HG02938 (cell line): ENCODE results near the gene CEP120.
"Not testable (repeated sequence)": the region's sequence is repeated elsewhere in the genome, so short reads cannot be mapped to it uniquely, and the experiment has no call there.

Source experiments
- ATAC-seq: cut with Tn5 transposase; IDR thresholded peaks from one replicate; pipeline ENCODE4 v1.9.1; 2021; ENCODE audit warnings: mild to moderate bottlenecking, moderate library complexity; ENCODE audit not compliant: unreplicated experiment

The CEP120 gene

DNA sequence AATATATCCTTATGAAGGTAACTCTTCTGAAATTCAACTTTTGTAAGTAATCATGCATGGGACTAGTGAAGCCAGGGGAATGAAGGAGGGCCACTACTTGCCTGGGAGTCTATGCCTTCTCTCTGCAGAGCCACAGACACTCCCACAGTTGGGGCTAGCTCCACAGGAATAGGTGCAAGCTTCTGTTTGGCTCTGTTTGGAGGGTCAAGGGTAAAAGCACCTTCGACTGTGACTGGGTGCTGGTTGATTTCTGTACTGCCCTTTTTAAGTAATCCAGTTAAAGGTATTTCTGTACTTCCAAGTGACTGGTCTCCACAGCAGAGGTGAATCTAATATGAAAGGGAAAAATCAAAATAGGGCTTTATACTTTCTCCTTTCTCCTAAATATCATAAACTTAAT is 32.2 kb downstream of the CEP120 start:
- no peak for ATAC-seq

DNA sequence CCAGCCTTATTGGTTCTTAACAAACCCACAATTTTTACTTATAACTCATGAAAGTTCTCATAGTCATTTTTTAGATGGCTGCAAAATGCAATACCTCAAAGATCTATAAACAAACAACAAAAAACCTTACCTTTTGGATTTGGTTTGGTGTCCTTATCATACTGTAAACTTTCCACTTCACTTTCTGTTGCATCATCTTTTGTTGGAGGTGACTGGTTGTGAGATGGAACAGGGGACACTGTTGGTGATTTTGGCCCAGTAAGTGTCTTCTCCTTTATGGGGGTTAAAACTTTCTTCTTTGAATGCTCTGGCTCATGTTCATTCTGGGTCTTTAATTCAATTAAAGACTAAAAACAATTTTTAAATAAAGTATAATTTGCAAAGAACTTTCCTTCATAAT is 33.4 kb downstream of the CEP120 start:
- no peak for ATAC-seq

DNA sequence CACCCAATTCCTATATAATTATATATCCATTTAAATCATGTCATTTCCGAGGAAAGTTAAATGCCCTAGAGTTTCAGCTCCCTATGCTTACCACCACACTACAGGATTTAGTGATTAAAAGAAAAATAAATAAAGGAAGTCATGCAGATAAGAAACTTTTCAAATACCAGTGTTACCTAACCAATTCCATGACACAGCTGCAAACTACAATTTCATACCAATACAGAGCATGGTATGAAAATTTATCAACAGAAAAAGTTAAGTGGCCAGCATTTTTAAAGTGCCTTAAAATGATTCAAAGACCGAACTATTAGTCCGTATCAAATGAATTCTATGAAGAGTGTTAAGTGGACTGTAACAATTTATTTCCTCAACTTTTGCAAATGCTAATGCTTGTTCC is 35.9 kb downstream of the CEP120 start:
- no peak for ATAC-seq

DNA sequence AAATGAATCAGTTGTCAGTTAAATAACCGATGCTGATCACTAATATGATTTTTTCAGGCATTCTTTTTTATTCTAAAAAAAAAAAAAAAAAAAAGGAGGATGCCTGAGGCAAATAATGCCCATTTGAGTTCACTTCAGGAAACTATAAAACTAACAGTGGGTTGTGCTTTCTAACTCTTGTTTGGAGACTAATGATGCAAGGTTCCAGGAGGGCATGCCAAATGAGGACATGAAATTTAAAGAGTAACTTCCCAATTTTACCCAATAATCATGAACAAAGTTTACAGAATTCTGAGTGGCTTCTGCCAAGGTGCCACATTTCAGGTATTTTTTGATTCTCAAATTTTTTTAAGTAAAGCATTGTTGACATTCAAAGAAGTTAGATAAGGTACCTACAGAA is 41.0 kb downstream of the CEP120 start:
- ATAC-seq = no peak

DNA sequence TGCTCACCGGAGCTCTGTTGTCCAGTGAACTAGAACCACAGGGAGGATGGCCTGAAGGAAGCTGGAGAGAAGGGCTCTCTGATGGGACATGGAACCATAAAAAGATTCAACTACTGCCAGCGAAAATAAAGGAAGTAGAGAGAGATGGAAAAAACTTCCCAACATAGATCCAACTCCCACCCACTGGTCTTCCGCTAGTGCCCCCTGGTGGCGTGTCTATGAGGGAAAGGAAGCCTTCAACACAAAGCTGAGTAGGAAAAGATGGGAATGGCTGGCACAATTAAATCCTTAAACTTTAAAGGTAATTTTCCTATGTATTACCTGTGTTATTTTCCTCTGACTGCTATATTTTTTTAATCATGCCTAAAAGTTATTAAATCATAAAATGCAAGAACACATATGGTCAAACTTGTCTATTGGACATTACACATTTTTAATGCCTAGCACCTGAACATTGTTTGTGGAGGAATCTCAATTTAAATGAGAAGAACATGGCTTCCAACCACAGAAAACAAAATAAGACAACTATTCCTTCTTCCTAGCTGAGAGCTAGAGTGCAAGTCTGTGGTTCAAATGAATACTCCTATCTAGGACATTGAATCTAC is 51.5 kb downstream of the CEP120 start:
- no peak for ATAC-seq

DNA sequence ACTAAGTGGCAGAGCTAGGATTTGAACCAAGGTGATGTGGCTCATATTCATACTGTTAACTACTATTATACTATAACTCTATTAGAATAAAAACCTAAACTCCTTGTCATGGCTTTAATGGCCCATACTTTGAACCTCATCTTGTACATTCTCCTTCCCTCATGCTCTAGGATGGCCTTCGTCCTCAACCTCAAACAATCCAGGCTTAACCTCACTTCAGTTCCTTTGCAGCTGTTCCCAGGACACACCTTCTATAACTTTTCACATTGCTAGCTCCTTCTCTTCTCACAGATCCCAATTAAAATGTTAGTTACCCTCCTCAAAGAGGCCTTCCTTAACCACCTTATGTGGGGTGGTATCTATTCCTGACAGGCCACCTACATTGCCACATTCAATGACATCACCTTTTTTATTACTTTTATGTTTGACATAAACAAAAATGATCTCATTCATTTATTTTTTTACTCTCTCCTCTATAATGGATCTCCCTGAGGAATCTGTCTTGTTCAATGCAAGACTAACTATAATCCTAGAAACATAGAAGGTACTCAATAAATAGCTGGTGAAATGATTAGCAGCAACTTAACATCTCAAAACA is 53.7 kb downstream of the CEP120 start:
- ATAC-seq = no peak

DNA sequence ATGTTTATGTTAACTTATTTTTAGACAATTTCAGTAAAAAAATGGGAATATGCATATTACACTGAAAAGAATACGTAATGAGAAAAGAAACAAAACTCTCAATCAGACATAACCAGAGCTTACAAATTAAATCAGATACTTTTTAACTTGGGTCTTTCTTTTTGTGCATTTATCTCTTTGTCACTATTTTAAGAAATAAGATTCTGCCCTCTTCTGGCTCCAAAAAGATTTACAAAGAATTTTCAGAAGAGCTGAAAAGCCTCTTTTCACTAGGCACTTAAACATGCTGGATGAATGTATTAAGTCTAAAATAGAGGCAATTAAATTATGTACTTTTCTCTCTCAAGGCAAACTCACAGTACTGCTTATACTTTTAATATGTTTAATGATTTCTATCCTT is 55.5 kb downstream of the CEP120 start:
- ATAC-seq = no peak

DNA sequence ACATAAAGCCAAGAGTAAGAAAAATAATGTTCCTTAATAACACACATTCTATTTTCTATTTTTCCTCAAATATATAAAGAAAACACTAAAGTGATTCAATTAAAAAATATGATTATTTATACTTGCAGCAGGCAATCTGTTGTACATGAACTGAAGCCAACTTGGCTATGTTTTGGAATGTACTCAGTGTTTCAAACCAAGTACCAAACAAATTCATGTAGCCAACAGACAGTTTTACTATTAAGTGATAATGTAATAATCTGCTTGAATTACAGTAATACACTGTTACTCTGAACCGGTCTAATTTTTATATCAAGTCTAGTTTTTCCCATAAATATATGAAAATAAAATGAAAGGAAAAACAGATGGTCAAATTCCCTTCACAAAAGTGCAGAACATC is 58.0 kb downstream of the CEP120 start:
- no peak for ATAC-seq

DNA sequence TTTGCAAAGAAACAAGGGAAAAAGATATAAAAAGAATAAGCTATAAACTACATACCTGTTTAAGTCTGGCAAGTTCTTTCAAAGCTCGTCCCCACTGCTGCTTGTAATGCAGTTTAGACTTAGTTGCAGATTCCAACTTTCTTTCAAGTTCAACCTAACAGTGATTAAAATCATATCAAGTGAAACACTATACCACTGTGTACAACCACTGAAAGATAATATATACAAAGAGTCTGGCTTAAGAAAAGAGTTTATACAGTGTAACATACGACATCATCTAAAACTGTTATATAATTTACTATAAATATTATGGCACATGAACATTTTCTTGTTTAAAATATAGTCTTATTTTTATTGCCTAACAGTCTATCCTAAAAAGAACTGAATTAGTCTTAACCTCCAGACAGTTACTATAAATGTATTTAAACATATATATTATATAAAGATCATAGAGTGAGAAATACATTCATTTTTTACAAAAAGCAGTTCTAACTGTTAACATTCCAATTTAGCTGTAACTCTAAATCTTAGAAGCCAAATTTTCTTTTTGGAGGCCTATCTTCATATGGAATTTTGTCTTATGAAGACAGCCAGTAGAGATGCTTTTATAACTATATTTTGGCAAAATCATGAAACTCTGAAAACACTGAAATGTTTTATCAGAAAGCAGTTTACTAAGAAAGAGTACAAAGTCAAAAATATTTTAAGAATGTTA is 58.6 kb downstream of the CEP120 start:
- ATAC-seq = no peak

DNA sequence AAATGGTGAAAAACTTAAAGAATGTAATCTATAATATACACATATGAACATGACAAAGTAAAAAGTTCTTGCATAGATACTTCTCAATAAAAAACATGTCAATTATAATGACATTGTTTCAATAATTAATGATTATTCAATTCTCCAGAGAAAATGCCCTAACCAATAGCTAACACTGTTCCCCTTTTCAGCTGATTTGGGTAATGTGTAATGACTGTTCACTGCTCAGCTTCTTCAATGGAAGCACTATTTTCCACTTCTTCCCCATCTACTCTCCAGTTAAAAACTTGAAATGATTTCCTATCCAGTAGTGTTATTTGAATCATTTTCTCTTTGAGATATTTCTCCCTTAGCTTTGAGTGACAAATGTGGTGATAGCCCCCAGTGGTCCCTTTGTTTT is 62.3 kb downstream of the CEP120 start:
- ATAC-seq = no peak

DNA sequence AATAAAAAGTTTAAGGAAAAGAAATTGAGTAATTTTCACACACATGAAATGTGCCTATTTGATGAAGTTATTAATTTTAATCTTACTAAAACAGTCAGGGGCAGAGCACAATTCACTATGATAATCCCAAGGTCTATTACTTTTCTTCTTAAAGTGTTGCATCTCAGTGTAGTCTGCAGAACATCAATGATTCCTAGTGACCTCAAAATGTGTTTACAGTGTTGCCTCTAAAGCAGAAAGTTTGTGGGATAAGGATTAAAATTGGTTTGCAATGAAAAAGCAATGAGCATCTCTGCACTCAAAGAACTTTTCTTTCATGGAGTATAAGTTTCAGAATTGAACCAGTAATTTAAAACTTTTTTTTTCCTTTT is 63.0 kb downstream of the CEP120 start:
- ATAC-seq = no peak

DNA sequence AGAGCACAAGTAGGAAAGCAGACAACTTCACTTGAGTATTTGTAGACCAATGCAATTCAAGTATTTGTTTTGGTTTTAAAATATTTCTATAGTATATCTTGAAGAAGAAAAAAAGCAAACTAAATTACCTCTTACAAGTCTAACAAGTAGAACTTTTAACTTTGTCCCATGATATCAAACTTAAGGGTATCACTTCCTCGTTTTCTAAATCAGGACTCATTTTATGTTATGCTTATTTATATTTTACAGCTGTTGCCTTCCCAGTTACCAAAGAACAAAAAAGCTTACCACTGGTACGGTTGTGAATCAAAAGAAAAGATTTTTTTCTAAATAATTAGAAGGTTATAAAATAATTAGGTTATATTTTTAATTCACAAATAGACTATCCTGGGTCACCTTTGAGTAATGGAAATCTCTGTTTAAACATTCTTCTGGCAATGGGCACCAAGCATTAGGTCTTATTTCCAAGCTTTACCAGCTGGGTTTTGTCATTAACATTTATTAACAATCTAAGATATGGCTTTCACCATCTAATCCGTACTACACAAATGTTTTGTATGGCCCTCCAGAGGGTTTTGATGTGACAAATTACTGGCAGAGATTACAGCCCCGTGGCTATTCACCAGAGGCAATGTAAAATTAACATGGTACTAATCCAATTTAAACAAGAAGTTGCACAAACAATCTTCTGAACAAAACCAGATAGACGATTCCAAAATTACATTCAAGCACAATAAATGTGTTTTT is 63.6 kb downstream of the CEP120 start:
- ATAC-seq = no peak

DNA sequence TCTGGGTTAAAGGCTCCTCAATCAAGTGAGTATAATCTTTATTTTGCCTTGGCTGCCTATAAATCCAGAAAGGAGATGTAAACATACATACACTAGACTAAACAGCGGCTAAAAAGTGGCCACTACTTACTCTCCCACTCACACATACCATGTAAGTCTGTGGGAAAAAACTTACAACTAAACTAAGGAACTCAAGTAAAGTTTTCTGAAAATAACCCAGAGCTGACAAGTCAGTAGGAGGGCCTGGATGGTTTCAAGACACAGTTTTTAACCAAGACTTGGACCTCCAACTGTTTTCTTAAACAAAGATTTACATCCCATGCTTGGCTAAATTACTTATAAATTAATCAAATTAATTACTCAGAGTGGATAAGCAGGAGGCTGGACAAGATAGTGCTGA is 64.5 kb downstream of the CEP120 start:
- ATAC-seq = no peak

DNA sequence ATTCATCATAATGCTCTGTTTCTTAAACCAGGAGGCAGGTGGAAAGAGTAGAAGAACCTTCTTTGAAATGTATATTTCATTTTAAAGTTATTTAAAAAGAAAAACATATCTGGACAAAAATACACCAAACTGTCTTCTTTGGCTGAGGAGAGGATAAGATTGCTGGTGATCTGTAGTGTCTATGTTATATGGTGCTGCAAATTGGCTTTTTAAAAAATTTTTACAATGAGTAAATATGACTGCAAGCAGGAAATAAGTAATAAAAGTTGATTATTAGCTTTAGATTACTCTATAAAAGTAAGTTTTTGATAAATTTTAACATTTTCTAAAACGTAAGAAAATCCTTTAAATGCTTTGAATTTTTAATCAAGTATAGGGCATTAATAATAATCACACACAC is 64.9 kb downstream of the CEP120 start:
- ATAC-seq = no peak

DNA sequence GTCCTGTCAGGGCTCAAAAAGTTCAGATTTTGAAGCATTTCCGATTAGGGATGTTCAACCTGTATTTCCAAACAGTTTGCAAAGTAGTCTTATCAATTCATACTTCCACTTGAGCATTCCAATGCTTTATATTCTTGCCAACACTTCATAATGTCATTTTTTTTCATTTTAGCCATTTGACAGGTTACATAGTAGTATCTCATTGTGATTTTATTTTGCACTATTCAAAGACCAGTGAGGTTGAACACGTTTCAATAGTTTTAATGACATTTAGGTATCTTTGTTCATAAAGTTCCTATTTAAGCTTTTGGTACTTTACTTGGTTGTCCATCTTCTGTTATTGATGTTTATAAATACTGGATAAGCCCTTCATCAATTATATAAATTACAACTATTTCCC is 71.4 kb downstream of the CEP120 start:
- ATAC-seq = no peak

DNA sequence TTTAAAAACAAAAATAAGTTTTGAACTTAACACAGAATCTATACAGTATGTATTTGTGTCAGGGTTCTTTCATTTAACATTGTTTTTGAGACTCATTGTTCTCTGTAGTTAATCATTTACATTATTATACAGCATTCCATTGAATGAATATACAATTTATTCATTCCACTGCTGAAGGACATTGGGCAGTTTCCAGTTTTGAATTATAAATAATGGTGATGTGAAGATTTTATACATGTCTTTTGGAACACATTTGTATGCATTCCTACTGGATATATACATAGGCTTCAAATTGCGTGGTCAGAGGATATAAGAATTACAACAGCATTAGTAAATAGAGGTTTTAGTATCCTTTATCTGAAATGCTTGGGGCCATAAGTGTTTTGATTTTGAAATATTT is 72.0 kb downstream of the CEP120 start:
- ATAC-seq = no peak

DNA sequence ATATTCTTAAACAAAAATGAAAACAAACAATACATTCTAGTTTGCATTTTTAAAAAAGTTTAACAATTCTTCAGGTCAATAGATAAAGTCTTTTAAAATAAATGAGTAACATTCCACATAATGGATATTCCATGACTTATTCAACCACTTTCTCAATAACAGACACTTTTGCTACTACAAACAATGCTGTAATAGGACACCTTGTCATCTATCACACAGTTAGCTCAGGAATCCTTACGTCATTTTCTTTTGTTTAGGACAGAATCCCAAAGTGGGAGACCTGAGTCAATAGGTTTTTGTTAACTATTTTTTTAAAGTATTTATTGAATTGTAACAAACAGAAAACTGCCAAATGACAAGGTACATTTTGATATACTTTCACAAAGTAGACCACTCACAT is 72.5 kb downstream of the CEP120 start:
- ATAC-seq = no peak

DNA sequence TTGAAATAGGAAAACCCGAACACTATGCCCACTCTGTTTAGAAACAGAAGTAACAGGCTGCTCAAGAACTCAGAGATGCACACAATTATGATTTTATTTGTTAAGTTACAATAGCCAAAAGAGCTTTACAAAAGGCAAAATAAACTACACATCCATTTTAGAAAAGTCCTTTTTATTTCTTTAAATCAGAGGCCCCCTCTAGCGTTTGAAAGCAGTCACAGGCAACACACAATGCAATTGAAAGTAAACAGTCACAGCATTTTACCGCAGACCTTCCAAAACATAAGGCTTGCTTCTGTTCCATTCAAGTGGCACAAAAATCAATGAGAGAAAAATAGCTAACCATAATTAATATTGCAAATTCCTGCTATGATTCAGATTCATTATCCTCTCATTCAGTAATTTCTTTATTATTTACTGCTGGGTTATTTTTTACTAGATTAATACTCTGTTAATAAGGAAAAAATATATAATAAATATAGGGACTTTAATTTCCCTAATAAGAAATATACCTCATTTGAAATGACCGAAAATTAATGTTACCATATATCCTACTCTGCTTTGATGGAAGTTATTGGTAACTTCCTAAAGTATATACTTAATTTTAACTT is 78.3 kb downstream of the CEP120 start:
- ATAC-seq = peak; percentile 72

DNA sequence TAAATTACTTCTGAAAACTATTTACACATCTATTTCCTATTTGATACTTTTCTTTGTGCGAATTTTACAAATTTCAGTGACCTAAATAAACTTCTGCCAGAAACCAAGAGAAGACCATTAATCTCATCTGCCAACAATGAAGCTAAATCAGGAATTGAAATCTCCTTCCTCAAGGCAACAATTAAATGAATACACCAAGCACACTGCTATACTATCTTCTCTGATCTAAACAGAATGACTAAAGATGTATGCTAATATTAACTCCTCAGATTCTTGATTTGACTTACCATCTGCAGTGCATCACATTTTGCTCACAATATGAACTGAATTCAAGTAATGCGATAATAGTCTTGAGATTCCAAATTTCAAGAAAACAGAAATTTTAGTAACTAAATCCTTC is 82.3 kb downstream of the CEP120 start:
- no peak for ATAC-seq

DNA sequence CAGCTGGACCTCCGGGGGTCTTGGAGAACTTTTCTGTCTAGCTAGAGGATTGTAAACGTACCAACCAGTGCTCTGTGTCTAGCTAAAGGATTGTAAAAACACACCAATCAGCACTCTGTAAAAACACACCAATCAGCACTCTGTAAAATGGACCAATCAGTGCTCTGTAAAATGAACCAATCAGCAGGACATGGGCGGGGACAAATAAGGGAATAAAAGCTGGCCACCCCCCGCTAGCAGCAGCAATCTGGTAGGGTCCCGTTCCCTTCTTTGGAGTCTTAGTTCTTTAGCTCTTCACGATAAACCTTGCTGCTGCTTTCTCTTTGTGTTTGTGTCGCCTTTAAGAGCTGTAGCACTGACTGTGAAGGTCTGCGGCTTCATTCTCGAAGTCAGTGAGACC is 114.8 kb downstream of the CEP120 start:
- ATAC-seq = not testable (repeated sequence)

DNA sequence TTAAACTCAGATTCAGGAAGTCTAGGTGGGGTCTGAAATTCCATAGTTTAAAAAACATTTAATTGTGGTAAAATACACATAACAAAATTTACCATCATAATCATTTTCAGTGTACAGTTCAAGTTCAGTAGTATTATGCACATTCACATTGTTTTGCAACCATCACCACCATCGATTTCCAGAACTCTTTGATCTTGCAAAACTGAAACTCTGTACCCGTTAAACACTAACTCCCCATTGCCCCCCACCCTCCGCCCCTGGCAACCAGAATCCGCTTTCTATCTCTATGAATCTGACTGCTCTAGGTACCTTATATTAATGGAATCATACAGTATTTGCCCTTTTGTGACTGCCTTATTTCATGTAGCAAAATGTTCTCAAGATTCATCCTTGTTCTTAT is 117.5 kb downstream of the CEP120 start:
- no peak for ATAC-seq
